NCI-H526 treated with DMSO at 0.1 percent for 48 hours (cell line): ENCODE data around the gene RELT.
"Not testable (repeated sequence)": the region's sequence is repeated elsewhere in the genome, so short reads cannot be mapped to it uniquely, and the experiment has no call there.

ENCODE experiments used
- DNase-seq: peaks from one replicate; lab custom pipeline; 2025; lab: John Stamatoyannopoulos, UW

RELT gene

DNA sequence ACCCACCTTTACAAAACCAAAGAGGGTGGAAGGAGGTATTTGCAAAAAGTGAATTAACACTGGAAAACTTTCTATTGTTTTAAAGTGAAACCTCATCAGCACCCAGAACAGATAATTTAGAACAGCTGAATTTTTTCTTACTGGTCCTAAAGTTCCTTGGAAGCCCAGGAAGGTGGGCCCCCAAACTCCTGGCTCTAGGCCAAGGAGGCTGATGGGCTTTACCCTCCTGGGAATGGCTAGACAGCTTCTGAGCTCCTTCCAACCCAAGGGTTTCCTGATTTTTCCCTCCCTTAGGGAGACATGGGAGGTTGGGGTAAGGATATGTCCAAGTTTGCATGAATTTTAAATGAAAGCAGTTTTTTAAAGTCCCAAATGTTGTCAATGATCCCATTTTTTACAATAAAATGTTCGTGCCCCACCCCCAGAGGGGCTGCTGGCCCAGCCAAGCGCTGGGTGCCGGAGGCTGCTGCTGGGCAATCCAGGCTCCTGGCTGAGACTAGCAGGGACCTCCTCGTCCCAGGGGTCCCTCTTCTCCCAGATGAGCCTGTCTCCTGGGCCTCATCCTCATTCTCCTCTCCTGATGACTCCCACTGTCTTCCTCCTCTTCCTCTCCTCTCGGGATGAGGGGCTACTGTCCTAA, 28.4 kb downstream of the RELT start:
- no peak for DNase-seq

DNA sequence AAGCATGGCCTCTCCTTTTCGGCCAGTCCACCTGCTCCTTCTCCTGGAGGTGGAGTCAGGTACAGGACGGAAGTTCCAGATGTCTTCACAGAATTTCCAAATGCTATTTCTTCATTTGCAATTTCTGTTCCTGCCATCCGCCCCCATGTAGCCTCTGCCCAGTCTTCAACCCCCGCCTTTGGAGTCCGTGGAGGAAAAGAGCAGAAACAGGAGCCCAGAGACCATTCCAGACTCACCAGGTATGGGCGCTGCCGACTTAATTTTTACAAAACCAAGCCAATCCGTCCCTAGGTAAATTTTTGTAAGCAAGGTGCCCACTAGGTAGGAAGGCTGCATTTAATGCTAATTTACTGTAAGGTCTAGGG, 28.9 kb downstream of the RELT start:
- no peak for DNase-seq

DNA sequence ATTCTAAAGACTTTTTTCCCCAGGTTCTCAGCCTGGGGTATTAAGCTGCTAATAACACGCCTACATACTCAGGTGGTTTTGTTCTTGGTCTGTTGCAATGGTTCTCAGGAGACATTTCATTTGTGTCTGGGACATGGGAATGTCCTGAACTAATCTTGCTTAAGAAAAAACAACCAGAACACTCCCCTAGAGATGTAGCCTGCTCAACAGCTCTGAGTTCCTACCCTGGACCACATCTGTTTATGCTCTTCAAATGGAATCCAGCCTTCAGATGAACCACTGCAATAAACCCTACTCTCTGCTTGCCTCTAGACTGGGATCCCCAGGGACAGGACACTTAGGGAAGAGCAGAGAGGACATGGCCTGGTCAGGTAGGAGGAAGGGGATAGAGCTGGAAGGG, 29.9 kb downstream of the RELT start:
- no peak for DNase-seq

DNA sequence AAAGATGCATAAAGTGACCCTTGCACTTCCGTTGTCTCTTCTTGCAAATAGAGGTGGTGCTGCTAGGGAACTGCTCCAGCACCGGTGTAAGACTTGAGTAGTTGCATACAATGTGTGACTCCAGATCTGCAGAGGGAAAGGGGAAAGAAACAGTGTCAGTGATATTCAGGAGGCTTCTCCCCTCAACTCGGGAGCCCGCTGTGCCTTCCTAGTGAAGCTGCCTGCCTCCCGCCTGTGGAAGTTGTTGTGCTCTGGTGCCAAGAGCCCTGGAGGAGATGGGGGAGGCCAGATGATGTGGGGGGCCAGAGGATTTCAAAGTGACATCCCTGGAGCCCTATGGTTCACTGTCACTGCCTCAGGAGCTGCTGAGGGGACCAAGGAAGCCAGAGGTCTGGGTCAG, 30.4 kb downstream of the RELT start:
- no peak for DNase-seq

DNA sequence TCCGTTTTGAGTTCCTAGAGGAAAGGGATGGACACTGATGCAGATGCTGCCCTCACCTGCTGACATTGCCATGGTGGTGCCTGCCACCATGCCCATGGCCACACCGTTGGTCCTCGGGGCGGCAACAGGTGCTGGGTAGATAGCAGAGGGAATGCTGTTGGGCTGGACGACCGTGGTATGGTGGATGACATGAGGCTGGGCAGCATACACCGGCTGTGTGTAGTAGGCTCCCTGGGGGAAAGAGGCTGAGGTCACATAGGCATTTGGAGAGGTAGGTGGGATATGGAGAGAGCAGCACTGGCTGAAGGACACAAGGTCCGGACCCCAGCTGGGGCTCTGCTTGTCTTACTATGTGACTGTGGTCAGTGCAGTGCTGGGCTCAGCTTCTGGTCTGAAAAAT, 33.2 kb downstream of the RELT start:
- no peak for DNase-seq

DNA sequence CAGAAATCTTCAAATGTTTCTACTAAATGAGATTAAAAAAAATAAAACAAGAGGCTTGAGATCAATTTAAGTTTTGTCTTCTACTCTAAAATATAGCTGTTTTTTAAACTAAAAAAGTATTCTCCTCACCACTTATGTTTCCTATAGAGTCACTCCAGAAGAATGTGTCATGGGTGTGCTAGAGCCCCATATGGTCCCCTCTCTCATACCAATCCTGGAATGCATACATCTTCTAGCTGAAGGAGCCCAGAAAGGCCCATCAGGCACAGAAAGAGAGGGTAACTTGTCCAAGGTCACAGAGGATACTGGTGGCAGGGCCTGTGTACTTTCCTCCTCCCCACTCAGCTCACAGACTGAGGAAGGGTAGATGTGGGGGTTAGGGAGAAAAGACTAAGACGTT, 34.4 kb downstream of the RELT start:
- DNase-seq, result no peak

DNA sequence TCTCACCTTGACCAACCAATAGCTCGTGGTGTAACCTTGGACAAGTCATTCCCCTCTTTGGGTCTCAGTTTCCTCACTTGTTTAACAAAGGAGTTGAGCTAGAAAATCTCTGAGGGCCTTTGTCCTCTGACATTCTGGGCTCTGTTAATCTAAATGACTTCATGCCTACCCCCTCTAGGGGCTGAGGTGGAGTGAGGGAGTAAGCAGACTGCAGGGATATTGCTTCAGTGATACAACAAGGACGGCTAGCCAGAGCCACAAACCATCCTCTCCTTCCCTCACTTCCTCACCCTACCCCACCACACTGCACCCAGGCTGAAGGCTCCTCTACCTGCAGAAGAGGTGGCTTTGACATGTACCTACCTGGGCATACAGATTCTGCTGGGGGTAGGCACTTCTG, 34.8 kb downstream of the RELT start:
- no peak for DNase-seq

DNA sequence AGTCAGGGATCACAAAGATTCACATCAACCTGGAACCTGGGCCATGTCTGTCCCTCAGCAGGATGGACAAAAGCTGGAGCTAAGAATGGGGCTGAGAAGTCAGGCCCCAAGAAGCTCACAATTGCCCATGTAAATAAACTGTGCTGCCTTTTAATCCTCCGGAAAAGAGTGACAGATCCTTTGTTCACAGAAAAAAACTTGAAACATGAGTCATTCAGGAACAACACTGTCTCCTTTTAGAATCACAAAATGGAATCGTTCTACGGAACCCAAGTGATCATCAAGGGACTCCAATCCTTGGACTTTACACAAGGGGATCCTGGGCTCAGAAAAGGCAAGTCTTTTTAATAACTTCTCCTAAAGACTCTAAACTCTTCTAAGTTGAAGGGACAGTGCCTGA, 36.1 kb downstream of the RELT start:
- no peak for DNase-seq

DNA sequence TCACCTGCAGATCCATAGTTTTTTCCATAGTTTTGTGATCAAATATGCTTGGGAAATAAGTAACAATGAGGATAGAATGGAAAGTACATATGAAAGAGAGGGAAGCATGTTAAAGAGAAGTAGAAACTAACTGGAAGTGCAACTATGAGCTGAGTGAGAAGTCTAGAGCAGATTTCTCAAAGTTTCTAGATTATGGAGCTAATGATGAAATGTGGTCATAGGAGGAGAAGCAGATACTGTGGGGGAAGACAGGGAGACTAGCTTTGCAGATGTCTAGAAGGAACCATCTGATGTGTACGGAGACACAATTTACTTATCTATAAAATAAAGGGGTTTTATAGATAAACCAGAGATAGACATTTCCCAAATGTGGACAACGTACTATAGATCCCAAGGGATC, 37.1 kb downstream of the RELT start:
- DNase-seq, result no peak

DNA sequence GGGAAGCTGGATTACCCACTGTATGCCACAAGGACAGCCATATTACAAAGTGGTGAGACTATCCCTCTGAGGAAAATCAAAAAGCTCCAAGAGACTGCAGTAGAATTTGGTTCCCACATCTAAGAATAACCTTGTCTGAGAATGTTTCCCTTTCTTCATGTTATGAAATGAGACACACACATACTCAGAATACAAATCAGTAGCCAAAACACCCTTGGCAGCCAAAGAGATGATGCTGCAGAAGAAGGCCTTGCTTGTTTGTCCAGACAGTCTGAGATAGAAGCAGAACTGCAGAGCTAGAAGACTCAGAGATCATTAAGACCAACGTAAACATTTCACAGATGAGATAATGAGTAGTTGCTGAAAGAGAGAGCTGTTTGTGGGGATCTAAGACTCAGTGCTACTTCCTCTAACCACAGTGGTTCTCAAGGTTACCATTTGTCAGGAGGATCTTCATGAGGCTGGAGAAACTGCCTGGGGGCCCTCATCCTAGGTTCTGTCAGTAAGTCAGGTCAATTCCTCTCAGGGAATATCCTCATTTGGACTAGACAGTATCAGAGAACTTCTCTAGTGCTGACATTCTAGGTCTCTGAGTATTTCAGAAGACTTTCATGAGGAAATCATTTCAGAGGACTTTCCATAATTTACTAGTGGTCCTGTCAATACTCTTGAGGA, 38.9 kb downstream of the RELT start:
- DNase-seq, result no peak

DNA sequence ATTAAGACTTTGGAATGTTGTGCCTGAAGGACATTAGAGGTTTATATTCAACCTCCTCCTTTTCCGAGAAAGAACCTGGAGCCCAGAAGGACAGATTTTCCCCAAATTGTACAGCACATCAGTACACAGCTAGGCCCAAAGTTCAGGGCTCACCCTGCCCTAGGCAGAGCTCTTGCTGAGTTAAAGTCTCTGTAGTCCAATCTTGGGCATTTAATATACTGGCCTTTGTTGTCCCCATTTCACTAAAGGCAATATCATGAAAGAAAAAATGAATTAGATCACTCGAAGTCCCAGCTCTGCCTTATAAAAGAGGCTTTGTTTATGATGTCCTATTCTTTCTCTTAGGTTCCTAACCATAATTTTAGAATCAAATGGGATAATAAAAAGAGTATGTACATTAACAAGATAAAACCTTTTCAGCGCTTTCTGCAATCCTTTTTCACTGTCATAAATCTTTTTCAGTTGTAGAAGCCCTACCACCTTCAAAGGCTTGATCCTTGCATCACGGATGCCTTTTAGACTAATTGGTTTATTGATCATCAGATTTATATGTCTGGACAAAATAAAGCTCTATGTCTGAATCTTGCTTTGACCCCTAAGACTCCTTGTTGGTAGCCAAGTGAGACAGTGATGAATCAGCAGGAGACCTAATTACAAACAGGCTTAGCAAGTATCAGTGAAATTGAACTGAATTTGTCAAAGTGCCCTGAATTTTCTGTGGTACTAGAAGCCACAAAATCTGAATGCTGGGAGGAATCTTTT, 39.8 kb downstream of the RELT start:
- no peak for DNase-seq

DNA sequence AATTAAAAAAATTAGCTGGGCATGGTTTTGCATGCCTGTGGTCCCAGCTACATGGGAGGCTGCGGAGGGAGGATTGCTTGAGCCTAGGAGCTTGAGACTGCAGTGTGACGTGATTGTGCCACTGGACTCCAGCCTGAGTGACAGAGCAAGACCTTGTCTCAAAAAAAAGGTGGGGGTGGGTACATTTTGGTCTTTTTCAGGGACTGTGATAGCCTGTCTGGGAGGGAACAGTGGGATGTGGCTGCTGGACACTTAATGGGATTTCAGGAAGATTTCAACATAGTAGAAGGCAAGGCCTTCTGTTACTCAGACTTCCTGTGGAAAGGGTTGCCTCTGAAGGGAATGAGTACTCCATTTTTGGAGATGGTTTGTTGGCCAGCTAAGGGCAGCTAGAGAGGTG, 40.6 kb downstream of the RELT start:
- no peak for DNase-seq

DNA sequence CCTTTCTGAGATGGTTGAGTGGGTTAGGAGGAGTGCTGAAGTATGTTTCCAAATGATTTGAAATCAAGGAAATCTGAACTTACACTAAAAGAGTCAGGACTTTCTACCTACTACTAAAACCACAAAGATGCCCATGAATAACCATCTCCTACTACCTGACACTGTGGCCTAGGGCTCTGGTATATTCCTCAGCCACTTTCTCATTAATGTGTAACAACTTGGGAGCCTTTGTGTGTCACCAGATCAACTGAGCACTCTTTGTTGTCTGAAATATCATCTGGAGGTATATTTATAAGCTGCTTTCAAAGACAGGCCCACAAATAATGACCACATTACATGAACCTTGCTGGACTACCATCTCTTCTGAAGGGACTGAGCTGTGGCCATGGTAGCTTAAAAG, 43.9 kb downstream of the RELT start:
- DNase-seq, result no peak

DNA sequence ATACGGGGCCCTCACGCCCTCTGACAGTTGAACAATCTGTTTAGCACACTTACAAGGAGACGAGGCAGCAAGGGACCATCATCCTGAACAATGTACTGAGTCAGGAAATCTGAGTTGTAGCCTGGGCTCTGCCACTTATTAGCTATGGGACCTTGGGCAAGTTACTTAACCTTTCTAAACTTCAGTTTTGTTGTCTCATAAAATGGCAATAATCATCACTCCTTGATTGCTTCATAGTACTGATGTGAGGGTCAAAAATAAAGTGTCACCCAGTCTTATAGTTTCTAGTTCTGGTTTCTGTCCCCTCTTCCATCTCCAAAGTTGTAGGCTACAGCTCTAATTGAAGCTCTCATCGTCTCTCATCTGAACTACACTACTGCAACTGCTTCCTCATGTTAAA, 46.7 kb downstream of the RELT start:
- no peak for DNase-seq

DNA sequence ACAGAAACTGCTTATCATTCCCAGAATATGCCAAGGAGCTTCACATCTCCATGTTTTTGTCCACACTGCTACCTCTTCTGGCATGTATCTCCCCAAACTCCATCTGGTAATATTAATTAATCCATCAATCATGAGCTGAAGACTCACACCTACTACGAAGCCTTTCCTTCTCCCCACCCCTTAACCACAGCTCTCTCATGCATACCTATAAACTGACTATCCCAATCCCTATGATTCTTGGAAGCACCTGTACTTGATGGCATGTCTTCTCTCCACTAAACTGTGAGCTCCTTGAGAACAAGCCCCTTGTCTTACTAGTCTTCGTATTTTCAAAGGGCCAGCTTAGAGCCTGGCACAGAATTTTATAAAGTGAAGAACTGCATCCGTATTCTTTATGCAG, 47.3 kb downstream of the RELT start:
- no peak for DNase-seq

DNA sequence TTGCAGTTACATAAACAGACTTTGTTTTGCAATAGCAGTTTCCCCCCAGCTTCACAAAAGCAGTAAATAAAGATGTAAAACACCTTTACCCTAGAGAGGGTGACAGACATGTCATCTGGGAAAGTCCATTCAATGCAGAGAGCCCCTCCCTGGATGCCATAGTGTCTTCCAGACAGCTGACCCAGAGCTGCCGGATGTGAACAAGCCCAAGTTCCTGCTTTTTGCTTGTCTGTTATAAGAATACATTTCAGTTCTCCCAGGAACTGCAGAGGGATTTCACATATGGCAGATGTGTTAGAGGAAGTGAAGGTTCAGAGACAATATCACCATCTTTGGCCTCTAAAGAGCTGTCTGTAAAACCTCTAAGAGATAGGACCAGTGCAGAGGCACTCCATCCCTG, 48.9 kb downstream of the RELT start:
- DNase-seq, result no peak

DNA sequence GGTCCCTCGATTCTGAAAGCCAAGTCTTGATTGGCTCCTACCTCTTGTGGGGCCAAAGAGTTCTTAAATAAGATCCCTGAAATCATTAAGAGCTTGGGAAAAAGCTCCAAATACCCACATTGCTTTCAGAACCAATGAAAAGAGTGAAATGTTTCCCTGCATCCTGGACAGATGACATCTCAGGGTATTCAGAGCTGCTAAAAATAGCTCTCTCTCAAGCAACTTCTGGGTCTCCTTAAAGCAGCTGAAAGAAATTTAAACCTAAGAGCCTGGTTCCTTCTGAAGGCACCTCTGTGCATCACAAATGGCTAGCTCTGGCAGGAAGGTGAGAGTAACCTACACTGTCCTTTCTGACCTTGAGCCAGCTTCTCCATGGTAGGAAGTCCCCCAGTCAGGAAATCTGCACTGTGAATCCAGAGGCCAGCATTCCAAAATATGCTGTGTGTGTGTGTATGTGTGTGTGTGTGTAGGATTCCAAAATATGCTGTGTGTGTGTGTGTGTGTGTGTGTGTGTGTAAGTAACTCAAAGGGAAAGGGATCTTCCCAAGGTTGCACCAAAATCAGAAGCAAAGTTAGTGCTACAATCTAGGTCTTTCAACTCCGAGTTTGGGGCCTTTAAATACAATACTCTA, 50.1 kb downstream of the RELT start:
- no peak for DNase-seq

DNA sequence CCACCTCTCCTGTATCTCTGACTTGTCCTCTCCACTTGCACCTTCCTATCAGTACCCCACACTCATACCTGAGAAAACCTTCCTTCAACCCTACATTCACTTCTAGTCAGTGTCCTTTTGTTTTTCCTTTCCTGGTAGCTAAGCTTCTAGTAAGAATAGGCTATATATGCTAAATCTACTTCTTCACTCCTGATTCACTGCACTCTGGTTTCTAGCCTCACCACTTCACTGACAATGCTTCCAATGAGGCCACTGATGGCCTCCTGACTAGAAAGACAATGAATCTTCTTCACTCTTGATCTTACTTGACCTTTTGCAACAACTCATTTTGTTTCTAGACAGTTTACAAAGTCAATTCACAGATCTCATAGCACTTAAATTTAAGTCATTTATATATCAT, 52.0 kb downstream of the RELT start:
- DNase-seq, result no peak

DNA sequence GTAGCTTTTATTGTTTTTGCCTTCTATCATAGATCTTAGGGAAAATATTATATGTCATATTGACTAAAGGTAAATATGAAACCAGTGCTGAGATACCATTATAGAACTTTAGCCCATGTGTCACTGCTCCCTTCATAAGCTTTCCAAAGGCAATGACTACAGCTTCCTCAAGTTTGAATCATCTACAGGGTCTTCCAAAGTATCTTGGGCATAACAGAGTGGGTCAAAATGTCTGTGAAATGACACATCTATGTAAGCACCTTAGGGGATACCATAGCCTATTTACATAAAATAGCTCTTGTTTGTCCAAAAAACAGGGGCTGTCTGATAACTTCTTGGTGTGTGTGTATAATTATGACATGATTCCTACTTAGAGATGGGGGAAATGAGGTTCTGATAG, 52.5 kb downstream of the RELT start:
- no peak for DNase-seq

DNA sequence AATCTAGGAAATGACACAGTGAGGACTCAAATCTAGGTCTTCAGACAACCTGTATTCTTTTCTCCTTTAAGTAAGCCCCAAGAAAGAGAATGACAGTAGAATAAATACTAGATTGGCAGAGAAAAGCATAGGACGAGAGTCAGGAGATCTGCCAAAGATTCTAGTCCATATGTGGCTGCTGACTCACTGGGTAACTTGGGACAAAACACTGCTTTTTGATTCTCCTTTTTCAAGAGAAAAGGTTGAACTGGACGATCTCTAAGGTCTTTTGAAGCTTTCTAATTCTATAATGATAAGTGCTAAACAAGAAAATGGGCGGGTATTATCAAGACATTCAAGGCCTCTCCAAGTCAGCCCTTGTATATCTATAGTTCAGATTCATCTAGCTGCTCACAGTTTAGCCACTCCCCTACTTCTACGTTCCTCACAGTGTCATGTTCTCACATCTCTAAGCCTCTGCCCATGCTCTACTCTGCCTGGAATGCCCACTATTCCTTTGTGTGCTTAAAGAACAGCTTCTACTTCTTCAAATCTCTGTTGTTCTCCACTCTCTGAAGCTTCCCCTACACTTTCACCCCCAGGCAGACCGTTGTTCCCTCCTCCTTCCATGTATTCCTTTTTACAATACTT, 53.0 kb downstream of the RELT start:
- no peak for DNase-seq

DNA sequence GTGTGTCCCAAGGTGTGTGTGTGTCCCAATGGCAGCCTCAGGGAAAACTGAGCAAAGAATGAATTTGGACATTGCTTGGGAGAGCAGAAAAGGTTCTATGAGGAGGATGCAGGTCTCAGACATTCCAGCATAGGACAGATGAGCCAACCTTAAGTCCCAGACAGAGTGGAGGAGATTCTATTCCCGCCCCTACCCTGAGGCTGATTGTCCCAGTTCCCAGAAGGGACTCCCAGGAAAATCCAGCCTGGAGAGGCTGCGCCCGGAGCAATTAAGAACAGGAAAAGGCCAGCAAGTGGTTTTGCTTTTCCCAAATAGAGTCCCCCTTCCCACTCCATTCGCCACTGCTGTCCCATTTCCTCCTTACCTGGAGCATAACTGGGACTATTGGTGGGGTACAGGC, 54.1 kb downstream of the RELT start:
- DNase-seq, result no peak

DNA sequence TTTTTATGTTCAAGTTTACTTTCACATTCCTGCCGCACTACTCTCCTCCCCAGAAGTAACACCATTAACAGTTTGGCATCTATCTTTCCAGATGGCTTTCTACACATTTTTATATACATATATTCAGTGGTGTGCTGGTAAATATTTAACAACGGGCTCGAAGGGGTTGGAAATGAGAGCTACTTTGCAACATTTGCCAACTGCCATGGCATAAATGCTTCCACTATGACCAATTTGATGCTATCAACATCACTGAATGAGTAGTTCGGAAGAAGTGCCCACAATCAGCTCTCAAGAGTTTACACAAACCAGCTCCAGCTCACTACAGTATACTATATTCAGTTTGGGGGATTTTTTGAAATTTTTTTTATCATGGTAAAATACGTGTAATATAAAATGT, 55.2 kb downstream of the RELT start:
- DNase-seq, result no peak

DNA sequence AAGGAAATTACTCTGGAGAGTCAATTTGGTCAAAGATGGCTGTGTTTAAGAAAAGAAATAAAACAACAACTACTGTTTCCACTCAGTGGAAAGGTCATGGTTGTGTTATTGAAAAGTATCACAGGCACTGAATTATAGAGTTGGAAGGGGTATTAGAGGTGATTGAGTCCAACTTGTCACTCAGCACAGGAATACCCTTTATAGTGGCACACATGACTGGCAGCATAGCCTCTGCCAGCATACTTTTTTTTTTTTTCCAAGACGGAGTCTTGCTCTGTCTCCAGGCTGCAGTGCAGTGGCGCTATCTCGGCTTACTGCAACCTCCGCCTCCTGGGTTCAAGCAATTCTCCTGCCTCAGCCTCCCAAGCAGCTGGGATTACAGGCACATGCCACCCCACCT, 60.7 kb downstream of the RELT start:
- DNase-seq, result not testable (repeated sequence)
